ENCODE results near the gene GPR63.

The GPR63 gene

GRCh38 chr6:96812077-96812703 lies 25.1 kb downstream of the GPR63 start:
- ChIA-PET CTCF (interaction anchor here (1.7 kb wide), 1 partner anchor 20 kb away, joined by 3 read pairs; no protein-coding TSS in a partner anchor), POLR2A (no interaction called here)
- TF ChIP-seq CTCF (IDR thresholded peaks at IDR 0.05; ENCODE audit: control extremely low read depth, extremely low read depth, low read depth, missing control alignments): no peak
- DNase-seq (ENCODE audit: extremely low spot score): no peak

- ChIA-PET CTCF (interaction anchor here (1.7 kb wide), 1 partner anchor 19 kb away, joined by 3 read pairs; no protein-coding TSS in a partner anchor), POLR2A (no interaction called here)
- TF ChIP-seq CTCF (IDR thresholded peaks at IDR 0.05; ENCODE audit: control extremely low read depth, extremely low read depth, low read depth, missing control alignments): no peak
- no peak for DNase-seq (ENCODE audit: extremely low spot score)
Measured at GRCh38 chr6:96811670-96812069, 25.6 kb downstream of the GPR63 start.

GRCh38 chr6:96811136-96811535 lies 26.1 kb downstream of the GPR63 start:
- no peak for TF ChIP-seq CTCF (IDR thresholded peaks at IDR 0.05; ENCODE audit: control extremely low read depth, extremely low read depth, low read depth, missing control alignments)
- ChIA-PET POLR2A (no interaction called here), CTCF (no interaction called here)
- no peak for DNase-seq (ENCODE audit: extremely low spot score)

- DNase-seq (ENCODE audit: extremely low spot score): no peak
- TF ChIP-seq CTCF (IDR thresholded peaks at IDR 0.05; ENCODE audit: control extremely low read depth, extremely low read depth, low read depth, missing control alignments): no peak
- POLR2A ChIA-PET: no interaction called here
- CTCF ChIA-PET: no interaction called here
Measured at GRCh38 chr6:96809119-96809518, 28.2 kb downstream of the GPR63 start.

- DNase-seq (ENCODE audit: extremely low spot score): no peak
- TF ChIP-seq CTCF (IDR thresholded peaks at IDR 0.05; ENCODE audit: control extremely low read depth, extremely low read depth, low read depth, missing control alignments): no peak
- POLR2A ChIA-PET: no interaction called here
- CTCF ChIA-PET: no interaction called here
Measured at GRCh38 chr6:96803106-96803481, 34.2 kb downstream of the GPR63 start.

- CTCF ChIA-PET: interaction anchor here (1.2 to 2.0 kb wide), 5 partner anchors 9 to 46 kb away, joined by 3 to 9 read pairs (median 4); no protein-coding TSS in a partner anchor
- TF ChIP-seq CTCF (IDR thresholded peaks at IDR 0.05; ENCODE audit: control extremely low read depth, extremely low read depth, low read depth, missing control alignments): no peak
- peak; percentile 32 for DNase-seq (ENCODE audit: extremely low spot score)
- POLR2A ChIA-PET: no interaction called here
Measured at GRCh38 chr6:96795481-96795880, 41.8 kb downstream of the GPR63 start.

All from GM10248 (cell line).